Stimulated activated CD4-positive, alpha-beta T cell treated with anti-CD3 and anti-CD28 coated beads, Interleukin-1b, Interleukin-23, amount 100 ng/mL, for 4 hours (primary cell): ENCODE results near the gene IL15RA.
"Not testable (repeated sequence)": the region's sequence is repeated elsewhere in the genome, so short reads cannot be mapped to it uniquely, and the experiment has no call there.

ENCODE experiments used
- DNase-seq, 2 donors: peaks; one replicate each; pipeline ENCODE4 v3.0.0-alpha.2; 2020; ENCODE audit warnings: low read depth in 2 of 2

IL15RA gene

DNA sequence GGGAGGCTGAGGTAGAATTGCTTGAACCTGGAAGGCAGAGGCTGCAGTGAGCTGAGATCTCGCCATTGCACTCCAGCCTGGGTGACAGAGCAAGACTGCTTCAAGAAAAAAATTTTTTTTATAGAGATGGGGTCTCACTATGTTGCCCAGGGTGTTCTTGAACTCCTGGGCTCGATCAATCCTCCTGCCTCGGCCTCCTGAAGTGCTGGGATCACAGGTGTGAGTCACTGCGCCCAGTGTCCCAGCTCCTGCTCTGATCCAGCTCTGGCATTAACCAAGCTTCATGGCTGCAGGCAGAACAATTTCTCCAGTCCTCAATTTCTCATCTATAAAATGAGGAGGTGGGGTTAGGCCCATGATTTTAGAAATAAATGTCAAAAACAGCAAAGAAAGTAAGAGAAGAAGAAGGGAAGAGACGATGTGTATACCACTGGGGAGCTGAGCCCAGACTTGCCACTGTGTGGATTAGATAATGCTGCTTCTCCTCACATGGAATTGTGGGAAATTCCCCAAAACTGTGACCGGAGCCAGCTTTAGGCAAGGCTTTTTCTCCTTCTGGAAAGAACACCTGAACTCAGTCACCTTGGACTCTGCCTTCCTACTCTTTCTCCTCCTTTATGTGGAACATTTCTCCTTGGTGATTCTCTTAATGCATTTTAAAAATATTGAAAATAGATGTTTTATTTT is 25.5 kb downstream of the IL15RA start:
- DNase-seq: no peak

DNA sequence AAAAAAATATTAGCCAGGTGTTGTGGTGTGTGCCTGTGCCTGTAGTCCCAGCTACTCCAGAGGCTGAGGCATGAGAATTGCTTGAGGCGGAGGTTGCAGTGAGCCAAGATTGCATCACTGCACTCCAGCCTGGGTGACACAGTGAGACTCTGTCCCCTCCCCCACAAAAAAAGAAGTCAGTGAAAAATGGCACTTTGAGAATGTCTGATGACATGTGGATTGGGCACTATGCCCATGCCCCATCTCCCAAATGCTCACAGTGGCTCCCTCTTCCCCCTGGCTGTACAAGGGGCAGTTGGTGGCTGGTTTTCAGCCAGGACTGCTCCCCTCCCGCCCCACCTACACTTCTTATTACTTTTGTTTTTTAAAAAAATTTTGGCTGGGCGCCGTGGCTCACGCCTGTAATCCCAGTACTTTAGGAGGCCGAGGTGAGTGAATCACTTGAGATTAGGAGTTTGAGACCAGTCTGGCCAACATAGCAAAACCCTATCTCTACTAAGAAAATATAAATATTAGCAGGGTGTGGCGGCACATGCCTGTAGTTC is 26.1 kb downstream of the IL15RA start:
- no peak for DNase-seq

DNA sequence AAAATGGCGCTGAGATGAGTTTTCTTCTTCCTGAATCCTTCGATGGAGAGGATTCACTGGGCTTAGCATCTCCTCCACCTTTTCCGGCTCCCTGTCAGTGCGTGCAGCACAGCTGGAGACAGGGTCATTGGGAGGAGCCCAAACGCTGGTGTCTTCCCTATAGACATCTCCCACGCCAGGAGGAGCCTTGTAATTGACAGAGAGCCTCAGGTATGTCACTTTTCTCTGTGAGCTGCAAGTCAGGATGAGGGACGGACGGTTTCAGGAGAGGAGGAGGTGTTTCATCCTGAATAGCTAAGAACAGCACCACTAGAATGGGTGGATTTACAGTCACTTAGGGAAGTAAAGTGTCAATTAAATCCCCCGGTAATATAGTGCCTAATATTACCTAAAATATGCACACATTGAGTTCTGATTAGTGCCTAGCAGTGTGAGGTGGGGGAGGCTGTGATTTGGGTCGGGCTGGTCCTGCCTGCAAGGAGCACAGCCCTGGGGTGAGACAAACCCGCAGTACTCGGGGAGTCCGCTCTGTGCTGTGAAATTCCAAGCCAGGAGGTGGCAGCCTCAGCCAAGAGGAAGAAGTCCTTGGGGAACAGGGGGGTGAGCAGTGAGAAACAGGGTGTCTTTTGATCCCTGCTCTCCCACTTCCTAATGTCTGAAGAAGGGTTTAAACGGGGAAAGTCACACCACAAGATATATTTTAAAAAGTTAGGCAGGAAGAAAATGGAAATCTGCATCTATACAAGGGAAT is 28.2 kb downstream of the IL15RA start:
- no peak for DNase-seq

DNA sequence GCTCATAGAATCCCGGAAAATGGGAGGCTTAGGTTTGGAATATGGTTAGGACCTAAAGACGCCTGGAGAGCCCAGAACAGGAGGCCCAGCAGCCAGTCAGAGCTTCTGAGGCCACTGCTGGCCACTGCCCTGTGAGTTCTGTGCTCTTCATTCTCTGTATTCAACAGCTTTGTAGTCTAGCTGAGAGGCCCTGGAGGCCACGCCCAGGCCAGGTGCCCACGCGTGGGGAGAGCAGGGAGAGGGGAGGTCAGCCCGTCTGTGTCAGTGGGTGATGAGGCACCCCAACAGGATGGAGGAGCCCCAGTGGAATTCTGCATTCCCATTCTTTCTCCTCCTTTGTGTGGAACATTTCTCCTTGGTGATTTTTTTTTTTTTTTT is 29.1 kb downstream of the IL15RA start:
- no peak for DNase-seq

DNA sequence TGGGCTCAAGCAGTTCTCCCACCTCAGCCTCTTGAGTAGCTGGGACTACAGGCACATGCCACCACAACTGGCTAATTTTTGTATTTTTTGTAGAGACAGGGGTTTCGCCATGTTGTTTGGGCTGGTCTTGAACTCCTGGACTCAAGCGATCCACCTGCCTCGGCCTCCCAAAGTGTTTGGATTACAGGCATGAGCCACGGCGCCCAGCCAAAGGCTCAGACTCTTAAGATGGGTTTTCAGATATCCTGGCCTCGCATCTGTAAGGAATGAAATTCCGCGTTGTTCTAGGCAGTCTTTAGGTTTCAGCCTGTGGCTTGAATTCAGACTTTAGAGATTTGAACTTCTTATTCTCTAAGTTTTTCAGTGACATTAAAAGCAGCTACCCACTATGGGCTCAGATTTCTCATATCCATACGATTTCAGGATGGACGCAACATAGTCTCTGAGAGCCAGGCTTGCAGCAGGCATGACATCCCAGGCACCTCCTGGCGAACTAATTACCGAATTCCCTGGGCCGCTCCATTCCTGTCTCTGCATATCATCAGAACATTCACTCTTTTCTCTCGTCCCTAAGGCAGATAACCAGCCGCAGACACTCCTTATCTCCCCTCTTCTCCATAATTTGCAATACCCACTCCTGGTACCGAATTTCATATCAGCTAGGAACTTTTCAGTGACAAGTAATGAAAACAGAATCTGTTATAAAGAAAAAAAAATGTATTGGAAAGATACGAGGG is 29.7 kb downstream of the IL15RA start:
- DNase-seq: no peak

DNA sequence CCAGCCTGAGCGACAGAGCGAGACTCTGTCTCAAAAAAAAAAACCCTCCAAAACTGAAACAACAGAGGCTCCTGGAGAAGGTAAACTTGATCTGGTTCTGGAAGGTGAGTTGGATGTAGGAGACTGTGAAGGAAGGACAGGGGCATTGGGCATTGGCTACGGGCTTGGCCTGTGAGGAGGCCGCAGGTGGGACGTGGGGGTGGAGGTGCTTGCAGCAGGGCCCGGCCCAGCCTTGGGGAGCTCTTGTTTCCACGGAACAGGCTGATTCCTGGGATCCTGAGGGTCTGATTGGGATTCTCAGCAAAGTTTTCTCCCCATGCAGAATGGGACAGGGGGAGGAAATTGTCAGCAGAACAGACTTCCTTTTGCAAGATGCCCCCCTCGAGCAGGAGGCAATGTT is 30.6 kb downstream of the IL15RA start:
- no peak for DNase-seq

DNA sequence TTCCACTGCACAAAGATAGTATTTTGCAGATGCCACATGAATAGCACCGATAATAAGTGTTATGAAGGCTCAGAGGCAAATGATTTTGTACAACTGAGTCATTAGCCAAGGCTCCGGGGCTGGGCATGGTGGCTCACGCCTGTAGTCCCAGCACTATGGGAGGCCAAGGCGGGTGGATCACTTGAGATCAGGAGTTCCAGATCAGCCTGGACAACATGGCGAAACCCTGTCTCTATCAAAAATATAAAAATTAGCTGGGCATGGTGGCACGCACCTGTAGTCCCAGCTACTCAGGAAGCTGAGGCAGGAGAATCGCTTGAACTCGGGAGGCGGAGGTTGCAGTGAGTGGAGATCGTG is 30.9 kb downstream of the IL15RA start:
- DNase-seq: not testable (repeated sequence)

DNA sequence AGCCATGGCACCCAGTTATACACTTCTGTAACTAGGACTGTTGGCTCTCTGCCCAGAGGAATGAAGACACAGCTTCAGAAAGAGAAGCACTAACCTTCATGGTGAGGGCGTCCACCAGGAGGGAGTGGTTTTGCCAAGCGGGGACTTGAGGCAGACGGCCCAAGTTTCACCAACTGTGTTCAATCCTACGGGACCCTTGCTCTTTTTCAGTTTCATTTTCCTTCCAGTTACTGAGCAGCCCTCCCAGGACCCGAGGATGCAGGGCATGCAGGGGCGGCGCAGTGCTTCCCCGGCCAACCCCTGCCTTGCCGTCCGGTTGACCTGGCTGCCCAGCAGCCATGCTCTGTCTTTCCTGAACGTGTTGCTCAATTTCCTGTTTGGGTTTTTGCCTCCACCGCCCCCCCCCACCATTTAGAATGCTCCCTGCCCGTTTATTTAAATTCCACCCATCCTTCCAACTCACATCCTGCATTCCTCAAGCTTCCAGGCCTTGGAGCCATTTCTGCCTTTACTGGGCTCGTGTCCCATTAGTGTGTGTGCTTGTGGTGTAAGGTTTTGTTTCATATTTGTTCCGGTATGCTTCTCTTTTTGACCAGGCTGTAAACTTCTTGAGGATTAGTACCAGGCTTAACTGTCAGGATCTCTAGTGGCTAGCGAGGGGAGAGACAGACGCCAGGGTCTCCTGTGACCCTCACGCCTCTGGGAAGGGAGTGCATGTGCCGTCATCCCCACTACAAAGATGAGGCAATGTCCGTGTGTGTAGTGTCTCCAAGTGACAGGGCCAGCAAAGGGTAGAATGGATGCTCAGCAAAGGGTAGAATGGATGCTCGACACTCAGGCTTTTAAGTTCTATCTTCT is 31.6 kb downstream of the IL15RA start:
- DNase-seq: no peak

DNA sequence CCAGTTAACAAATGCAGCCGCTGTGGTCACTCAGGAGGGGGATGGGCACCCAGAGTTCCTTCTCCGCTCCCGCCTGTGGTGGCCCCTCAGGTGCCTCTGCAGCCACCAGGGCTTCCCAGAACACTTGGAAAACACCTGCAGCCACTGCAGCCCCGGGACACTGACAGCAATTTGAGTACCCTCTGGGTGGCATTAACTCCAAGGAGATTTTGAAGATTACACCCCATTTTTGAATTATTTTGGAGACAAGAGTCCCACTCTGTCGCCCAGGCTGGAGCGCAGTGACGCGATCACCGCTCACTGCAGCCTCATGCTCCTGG is 32.2 kb downstream of the IL15RA start:
- DNase-seq: no peak

DNA sequence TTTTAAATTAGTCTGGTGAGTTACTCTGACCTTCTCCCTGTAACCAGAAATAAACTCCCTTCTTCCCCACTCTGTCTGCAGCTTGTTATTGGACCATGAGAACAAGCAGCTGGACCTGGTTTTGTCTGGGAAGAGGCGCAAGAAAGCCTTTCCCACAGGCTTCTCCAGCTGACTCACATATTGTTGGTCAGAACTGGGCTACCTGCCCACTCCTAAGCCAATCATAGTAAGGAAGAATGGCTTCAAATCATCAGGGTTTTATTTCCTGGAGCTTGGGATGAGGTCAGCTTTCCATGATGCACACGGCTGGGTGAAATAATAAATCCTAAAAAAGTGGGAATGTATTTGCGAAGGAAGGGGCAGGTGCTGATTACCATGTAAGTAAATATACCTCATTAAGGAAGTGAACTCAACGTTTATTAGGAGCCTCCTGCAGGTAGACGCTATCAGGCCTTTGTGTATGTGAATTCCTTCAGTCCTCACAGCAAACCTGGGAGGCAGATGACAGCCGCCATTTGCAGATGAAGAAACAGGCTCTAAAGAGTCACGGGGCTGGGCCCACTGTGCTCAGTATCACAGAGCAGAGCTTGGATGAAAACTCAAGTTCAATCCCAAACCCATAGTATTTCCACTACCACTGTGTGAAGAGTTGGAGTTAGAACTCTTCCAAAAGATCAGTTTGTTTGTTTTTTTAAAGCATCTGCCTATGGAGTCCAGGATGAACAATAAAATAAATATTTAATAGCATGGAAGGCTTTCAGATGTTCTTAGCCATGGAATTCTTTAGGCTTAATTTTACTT is 32.8 kb downstream of the IL15RA start:
- DNase-seq: no peak

DNA sequence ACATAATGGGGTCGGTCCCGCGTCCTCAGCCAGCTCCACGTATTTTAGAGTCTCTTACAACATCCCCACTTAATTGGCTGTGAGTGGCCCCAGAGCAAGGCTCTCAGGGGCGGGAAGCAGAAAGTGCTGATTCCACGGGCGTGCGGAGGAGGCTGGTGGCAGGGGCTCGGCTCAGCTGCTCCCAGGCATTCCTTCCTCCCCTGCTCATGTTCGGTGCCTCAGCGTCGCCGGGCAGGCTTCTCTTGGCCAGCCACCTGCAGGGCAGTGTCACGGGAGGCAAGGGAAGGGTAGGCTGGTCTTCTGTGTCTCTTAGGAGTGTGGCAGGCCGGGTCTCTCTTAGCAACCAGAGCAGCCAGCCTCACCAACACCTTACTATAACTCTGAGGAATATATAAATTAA is 33.8 kb downstream of the IL15RA start:
- DNase-seq: no peak

DNA sequence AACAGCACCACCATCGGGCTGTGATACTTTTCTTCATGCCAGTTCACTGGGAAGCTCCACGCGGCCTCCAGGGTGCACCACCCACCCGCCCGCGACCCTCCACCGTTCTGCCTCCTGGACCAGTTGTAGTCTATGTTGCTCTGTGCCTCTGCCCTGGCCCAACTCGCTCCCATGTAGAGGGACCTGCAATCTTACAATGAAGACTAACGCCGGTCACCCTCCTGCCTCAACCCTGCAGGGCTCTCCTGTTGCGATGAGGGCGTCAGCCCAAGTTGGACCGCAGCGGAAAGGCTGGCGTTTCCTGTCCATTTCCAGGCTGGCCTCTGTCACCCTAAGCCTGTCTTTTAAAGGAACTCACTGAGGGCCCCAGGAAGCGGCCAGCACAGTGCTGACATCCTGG is 34.9 kb downstream of the IL15RA start:
- DNase-seq: no peak

DNA sequence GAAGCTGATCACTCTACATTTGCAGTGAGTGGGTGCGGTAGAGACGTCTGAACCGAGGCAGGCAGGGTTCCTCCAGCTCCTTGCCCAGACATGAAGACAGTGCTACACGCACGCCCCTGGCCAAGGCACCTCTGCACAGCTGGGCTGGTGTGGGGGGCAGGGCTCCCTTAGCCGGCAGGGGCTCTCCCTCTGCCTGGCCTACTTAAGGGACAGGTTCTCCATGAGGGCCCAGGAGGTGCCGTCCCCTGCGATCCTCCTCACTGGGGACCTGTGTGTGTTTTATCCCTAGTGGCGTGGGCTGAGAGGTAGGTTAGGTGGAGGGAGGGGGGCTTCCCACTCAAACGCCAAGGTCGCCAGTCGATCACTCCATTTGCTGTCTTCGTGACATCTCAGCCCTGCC is 35.3 kb downstream of the IL15RA start:
- DNase-seq: no peak

DNA sequence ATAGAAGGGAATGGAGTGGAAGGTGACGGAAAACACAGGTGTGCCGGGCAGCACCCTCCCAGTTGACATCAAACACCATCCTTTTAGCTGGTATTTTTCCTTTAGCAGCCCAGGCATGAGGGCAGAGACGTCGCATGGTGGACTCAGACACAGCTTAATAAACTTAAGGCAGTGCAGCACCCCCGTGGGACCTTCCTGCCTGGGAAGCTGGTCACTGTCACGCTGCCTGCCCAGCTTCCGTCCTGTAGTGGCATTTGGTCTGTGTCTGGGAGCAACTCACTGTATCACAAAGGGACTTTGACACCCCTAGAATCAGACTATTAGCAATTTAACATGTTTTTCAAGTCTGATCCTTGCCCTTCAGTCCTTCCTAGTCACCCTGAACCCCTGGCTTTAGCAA is 35.8 kb downstream of the IL15RA start:
- no peak for DNase-seq

DNA sequence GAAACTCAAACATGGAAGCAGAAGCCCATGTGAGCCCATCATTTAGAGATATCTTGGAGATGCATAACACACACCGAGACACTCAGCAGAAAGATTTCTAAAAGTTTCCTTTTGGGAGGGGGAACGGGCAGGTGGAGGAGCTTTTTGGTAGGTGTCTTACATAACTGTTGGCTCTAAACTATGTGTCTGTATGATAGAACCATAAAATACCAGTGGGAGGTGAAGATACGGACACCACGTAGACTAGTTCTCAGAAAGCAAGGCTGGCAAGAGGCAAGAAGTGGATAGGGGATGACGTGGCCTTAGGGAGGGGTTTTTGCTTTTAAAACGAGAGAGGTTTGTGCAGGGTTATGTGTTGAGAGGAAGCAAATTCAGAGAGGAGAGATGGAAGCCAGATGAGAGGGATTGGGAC is 36.5 kb downstream of the IL15RA start:
- DNase-seq: no peak

DNA sequence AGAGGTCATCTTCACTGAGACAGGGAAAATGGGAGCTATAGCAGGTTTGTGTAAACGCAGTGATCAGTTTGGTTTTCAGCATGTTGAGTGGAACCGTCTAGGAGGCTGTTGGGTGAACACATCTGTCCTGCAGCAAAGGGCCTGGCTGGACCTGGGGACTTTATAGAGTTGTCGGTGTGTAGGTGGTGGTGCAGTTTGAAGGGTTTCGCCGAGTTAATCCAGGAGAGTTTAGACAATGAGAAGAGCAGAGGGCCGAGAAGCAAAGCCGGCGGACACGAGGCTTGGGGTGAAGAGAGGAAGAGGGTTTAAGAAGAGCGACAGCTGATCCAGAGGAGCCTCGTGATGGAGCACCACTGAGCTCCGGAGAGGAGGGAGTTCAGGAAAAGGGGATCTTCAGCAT is 39.1 kb downstream of the IL15RA start:
- no peak for DNase-seq

DNA sequence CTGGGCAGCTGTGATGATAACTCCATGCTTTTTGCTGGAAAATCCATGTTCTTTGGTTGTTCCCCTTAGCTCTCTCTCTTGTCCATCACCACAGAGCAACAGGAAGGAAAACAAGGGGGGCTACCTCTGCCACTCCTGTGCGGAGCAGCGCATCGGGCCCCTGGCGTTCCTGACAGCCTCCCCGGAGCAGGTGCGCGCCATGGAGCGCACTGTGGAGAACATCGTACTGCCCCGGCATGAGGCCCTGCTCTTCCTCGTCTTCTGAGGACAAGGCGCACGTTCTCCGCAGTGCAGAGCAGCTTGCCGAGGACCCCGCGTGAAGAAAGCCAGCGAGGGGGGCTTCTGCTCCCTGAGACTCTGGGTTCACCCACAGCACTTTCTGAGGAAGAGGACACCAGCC is 40.3 kb downstream of the IL15RA start:
- DNase-seq: no peak

DNA sequence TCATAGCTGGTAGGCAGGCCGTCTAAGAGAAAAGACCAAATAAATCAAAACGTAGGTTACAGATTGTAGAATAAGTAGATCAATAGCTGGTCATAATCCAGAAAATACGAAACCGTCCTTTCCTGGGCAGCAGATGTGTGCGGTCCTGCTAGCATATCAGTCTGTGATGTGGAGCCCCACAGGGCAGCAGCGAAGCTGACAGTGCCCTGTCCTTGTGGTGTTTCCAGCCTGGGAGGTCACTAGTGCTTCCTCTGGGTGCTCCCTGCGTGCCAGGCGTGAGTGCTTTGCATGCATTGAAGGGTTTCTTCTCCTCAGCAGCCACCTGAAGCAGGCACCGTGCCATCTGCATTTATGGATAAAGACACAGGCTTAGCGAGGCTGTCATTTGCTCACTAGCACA is 41.7 kb downstream of the IL15RA start:
- no peak for DNase-seq

DNA sequence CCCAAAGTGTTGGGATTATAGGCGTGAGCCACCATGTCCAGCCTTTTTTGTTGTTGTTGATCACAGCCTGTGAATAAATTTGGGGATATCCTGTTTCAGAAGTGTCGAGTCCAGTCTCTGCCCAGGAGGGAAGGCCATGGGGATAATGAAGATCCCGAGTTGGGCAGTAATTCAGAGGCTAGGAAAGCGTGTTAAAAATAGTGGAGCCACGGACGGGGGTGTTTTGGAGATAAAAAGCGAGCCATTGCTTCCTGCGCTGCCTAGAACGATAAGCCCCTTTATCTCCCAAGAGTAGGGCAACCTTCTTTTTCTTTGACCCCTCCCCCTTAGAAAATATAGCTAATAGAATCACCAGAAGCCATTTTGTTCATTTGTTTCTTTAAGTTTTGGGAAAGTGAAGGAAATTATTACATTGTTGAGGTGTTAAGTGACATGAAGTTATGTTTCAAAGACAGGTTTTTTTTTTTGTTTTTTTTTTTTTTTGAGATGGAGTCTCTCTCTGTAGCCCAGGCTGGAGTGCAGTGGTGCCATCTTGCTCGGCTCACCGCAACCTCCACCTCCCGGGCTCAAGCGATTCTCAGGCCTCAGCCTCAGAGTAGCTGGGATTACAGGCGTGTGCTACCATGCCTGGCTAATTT is 43.3 kb downstream of the IL15RA start:
- DNase-seq: no peak

DNA sequence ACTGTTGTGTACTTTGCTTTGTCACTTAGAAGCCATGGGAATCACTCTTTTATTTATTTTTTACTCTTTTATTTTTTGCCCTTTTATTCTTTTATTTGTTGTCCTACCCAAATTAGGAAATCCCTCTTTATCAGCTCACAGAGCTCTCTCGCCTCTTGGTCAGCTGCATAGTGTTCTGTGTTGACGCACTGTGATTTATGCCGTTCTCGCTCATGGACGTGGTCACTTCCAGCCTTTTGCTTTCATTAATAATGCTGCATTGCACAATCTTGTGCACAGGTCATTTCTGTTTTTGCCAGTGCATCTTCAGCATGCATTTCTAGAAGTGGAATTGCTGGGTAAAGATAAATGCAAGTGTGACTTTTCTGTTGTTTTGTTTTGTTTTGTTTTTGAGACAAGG is 45.0 kb downstream of the IL15RA start:
- no peak for DNase-seq

DNA sequence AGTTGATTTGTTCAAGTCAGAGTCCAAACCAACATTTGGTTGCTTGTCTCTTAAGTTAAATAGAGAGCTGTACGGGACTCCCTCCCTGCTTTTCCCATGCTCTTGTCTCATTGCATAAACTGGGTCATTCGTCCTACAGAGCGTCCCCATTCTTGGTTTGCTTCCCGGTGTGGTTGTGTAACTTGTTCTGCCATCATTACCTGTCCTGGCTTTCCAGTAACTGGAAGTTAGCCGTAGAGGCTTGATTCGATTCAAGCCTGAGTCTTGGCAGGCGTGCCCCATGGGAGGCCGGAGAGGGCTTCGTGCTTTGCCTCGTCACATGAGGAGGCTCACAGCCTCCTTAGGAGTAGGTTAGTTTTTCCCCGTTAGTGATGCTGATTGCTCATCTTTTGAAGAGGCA is 47.1 kb downstream of the IL15RA start:
- no peak for DNase-seq
